Brain microvascular endothelial cell (primary cell): ENCODE data around the gene PACSIN2.
A peak's percentile ranks its signal among the peaks of the same experiment; 100 is the strongest.

ENCODE experiments used
- DNase-seq: peaks from one replicate; pipeline ENCODE4 v3.0.0-alpha.2; 2020
- H3K27ac ChIP-seq: fragments of 250-450 bp; sonication (Bioruptor Pico); 2 replicates; pipeline ENCODE4 v1.5.1; 2020; ENCODE audit warnings: mild to moderate bottlenecking, moderate library complexity
- H3K27me3 ChIP-seq: fragments of 250-450 bp; sonication (Bioruptor Pico); replicated peaks from 2 replicates; pipeline ENCODE4 v1.5.1; 2020; ENCODE audit warnings: mild to moderate bottlenecking
- H3K36me3 ChIP-seq: fragments of 250-450 bp; sonication (Bioruptor Pico); replicated peaks from 2 replicates; pipeline ENCODE4 v1.5.1; 2020; ENCODE audit warnings: mild to moderate bottlenecking
- H3K4me3 ChIP-seq: 2 replicates; pipeline ENCODE4 v1.5.1; 2011; ENCODE audit warnings: low read depth, mild to moderate bottlenecking, control low read depth, low read length, moderate library complexity
- CTCF ChIP-seq: IDR thresholded peaks from 2 replicates; pipeline ENCODE4 v1.5.1; 2011; ENCODE audit warnings: low read depth, mild to moderate bottlenecking, moderate library complexity, low read length, control low read depth, inconsistent platforms; ENCODE audit errors: missing control alignments
- in situ Hi-C: cut with HindIII; loops from 2 replicates; pipeline ENCODE4 v1.10.0; 2017; ENCODE audit warnings: low sequenced_read_pairs, low pct_ligation_motif_present

Gene PACSIN2

GRCh38 chr22:42934338-42934737 lies 80.6 kb downstream of the PACSIN2 start:
- H3K36me3 ChIP-seq: no peaks in the 10 kb centered on the region
- H3K27ac ChIP-seq: peak overlapping the region; percentile 97
- no peak overlapping the region for H3K4me3 ChIP-seq
- in situ Hi-C loops: no loop called here
- no peaks in the 10 kb centered on the region for H3K27me3 ChIP-seq
- DNase-seq: no peak
- no peak for TF ChIP-seq CTCF

GRCh38 chr22:42933485-42934091 lies 81.4 kb downstream of the PACSIN2 start:
- no peak for TF ChIP-seq CTCF
- in situ Hi-C loops: no loop called here
- no peaks in the 10 kb centered on the region for H3K36me3 ChIP-seq
- peak overlapping the region; percentile 97 for H3K27ac ChIP-seq
- DNase-seq: peak; percentile 93
- no peaks in the 10 kb centered on the region for H3K27me3 ChIP-seq
- peak overlapping the region; percentile 30 for H3K4me3 ChIP-seq

GRCh38 chr22:42932857-42933484 lies 82.0 kb downstream of the PACSIN2 start:
- Histone ChIP-seq H3K27ac (peak overlapping the region; percentile 97), H3K27me3 (no peaks in the 10 kb centered on the region), H3K4me3 (peak overlapping the region; percentile 30), H3K36me3 (no peaks in the 10 kb centered on the region)
- TF ChIP-seq CTCF: no peak
- no peak for DNase-seq
- in situ Hi-C loops: no loop called here

DNA sequence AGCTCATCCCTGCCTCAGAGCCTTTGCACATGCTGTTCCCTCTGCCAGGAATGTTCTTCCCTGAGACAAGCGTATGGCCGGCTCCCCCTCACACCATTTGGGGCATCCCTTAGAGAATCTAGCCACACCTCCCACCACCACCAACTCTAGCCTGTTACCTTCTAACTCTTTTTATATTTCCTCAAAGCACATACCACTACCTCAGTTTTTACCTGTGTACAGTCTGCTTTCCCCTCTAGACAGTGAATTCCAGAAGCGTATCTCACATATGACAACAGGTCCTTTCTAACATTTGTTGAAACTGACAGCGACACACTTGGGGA lies 82.8 kb downstream of the PACSIN2 start:
- no peaks in the 10 kb centered on the region for H3K27me3 ChIP-seq
- H3K36me3 ChIP-seq: no peaks in the 10 kb centered on the region
- TF ChIP-seq CTCF: no peak
- DNase-seq: no peak
- H3K27ac ChIP-seq: peak overlapping the region; percentile 97
- in situ Hi-C loops: no loop called here
- no peak overlapping the region for H3K4me3 ChIP-seq

- H3K36me3 ChIP-seq: no peaks in the 10 kb centered on the region
- peak overlapping the region; percentile 97 for H3K27ac ChIP-seq
- TF ChIP-seq CTCF: no peak
- no peaks in the 10 kb centered on the region for H3K27me3 ChIP-seq
- no peak overlapping the region for H3K4me3 ChIP-seq
- in situ Hi-C loops: no loop called here
- no peak for DNase-seq
Observed at GRCh38 chr22:42931421-42932196, 83.3 kb downstream of the PACSIN2 start.
